ENCODE measurements around the gene SH3BP5. TPM values are rescaled to one million over a fixed set of nuclear protein-coding genes. Genes with fewer than 3 reads are reported as not detected.
A peak's percentile ranks its signal among the peaks of the same experiment; 100 is the strongest.

The SH3BP5 gene, protein sequence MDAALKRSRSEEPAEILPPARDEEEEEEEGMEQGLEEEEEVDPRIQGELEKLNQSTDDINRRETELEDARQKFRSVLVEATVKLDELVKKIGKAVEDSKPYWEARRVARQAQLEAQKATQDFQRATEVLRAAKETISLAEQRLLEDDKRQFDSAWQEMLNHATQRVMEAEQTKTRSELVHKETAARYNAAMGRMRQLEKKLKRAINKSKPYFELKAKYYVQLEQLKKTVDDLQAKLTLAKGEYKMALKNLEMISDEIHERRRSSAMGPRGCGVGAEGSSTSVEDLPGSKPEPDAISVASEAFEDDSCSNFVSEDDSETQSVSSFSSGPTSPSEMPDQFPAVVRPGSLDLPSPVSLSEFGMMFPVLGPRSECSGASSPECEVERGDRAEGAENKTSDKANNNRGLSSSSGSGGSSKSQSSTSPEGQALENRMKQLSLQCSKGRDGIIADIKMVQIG
- total RNA-seq, result 100 to 1,000 TPM; 134 to 830 (median 184) TPM
- 1,000 to 10,000 TPM in 1 of 3 donors, 100 to 1,000 TPM in 2; 119 to 1,158 (median 135) TPM for polyA plus RNA-seq
- long read RNA-seq, donor 1, transcript SH3BP5-202 (9 exons, 2,822 nt), result major isoform, 99 of 388 reads
- long read RNA-seq, donor 1, partial matches to known transcripts, result 171 of 388 reads
- long read RNA-seq, donor 1, other reads (novel, unspliced or antisense), result 118 of 388 reads
- long read RNA-seq, donor 2, transcript SH3BP5-202 (9 exons, 2,822 nt), result major isoform, 43 of 438 reads
- long read RNA-seq, donor 2, partial matches to known transcripts, result 171 of 438 reads
- long read RNA-seq, donor 2, other reads (novel, unspliced or antisense), result 224 of 438 reads
- long read RNA-seq, donor 3, transcript SH3BP5-202 (9 exons, 2,822 nt), result major isoform, 28 of 251 reads
- long read RNA-seq, donor 3, partial matches to known transcripts, result 117 of 251 reads
- long read RNA-seq, donor 3, other reads (novel, unspliced or antisense), result 106 of 251 reads
- long read RNA-seq, donor 4, transcript SH3BP5-202 (9 exons, 2,822 nt), result major isoform, 93 of 117 reads
- long read RNA-seq, donor 4, partial matches to known transcripts, result 4 of 117 reads
- long read RNA-seq, donor 4, other reads (novel, unspliced or antisense), result 20 of 117 reads
- long read RNA-seq, donor 5, transcript SH3BP5-202 (9 exons, 2,822 nt), result major isoform, 261 of 316 reads
- long read RNA-seq, donor 5, partial matches to known transcripts, result 7 of 316 reads
- long read RNA-seq, donor 5, other reads (novel, unspliced or antisense), result 48 of 316 reads
- long read RNA-seq, donor 6, transcript SH3BP5-202 (9 exons, 2,822 nt), result major isoform, 24 of 46 reads
- long read RNA-seq, donor 6, partial matches to known transcripts, result 8 of 46 reads
- long read RNA-seq, donor 6, other reads (novel, unspliced or antisense), result 14 of 46 reads
- long read RNA-seq, donor 7, transcript SH3BP5-202 (9 exons, 2,822 nt), result major isoform, 46 of 189 reads
- long read RNA-seq, donor 7, partial matches to known transcripts, result 97 of 189 reads
- long read RNA-seq, donor 7, other reads (novel, unspliced or antisense), result 46 of 189 reads
- long read RNA-seq, donor 8, transcript SH3BP5-202 (9 exons, 2,822 nt), result major isoform, 95 of 608 reads
- long read RNA-seq, donor 8, partial matches to known transcripts, result 242 of 608 reads
- long read RNA-seq, donor 8, other reads (novel, unspliced or antisense), result 271 of 608 reads
- long read RNA-seq, donor 9, transcript SH3BP5-202 (9 exons, 2,822 nt), result major isoform, 26 of 179 reads
- long read RNA-seq, donor 9, partial matches to known transcripts, result 85 of 179 reads
- long read RNA-seq, donor 9, other reads (novel, unspliced or antisense), result 68 of 179 reads
- long read RNA-seq, donor 10, transcript SH3BP5-202 (9 exons, 2,822 nt), result major isoform, 28 of 143 reads
- long read RNA-seq, donor 10, partial matches to known transcripts, result 89 of 143 reads
- long read RNA-seq, donor 10, other reads (novel, unspliced or antisense), result 26 of 143 reads

GRCh38 chr3:15332405-15333098, at the start of gene SH3BP5:
SH3BP5 (minus strand) TSS chr3:15332586; CDS start chr3:15332408, 178 bp downstream.
- Histone ChIP-seq H3K27me3 (no peaks in the 10 kb centered on the region), H3K9me3 (replicated peaks in 1 of 3) (no peaks in the 10 kb centered on the region), H3K27ac (peak within 1 kb of the TSS; percentile 82 to 100 (median 98)), H3K36me3 (replicated peaks in 1 of 2) (peaks cover 0 to 18% of the 10 kb centered on the region in 2 donors), H3K4me1 (replicated peaks in 1 of 2) (peaks cover 38 to 54% of the 10 kb centered on the region in 2 donors), H3K4me3 (peak within 1 kb of the TSS; percentile 35 to 90 (median 76))
- intact Hi-C loops (cut with DNase I), result loop anchor here (5.0 kb wide), 1 partner anchor 65 kb away; no protein-coding TSS in a partner anchor
- DNase-seq, result peak; percentile 86 to 92 (median 90)
- peak; percentile 93 to 94 for TF ChIP-seq POLR2A (IDR thresholded peaks at IDR 0.05)
- TF ChIP-seq CTCF (IDR thresholded peaks at IDR 0.05), result peak; percentile 22 to 92 (median 62)
- WGBS, 4 donors, result 7 to 38% (median 22%) methylated on average over 17 to 66 of the region's 66 CpGs

DNA sequence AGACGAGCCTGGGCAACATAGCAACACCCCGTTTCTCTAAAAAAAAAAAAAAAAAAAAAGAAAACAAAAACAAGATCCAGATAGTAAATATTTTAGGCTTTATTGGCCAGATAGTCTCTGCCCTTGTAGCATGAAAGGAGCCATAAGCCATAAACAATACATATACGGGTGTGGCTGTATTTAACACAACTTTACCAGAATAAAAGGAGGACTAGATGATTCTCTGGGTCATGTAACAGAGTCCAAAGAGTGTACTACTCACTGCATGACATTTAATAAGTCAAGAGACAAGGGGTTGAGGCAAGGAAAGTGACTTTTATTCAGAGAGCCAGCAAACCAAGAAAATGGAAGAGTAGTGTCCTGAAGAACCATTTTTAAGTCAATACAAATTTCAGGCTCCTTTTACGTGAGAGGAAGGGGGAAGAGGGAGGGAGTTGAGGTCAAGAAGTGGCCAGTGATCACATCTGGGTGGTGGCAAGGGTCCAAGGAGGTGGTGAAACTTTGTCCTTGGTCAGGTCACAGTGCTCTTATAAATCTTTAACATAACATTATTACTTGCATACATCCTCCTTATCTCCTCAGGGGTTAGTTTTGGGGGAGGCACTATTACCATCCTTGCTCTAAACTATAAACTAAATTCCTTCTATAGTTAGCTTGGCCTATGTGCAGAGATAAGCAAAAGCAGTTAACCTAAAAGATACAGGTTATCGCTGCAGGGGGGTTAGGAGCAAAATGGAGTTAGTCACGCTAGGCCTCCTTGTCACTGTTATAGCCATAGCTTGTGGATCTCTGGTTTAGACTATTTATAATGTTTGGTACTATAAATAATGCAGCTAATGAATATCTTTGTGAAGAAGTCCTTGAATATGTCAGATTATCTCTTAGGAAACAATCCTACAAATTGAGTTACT, 48.8 kb upstream of the SH3BP5 start:
- intact Hi-C loops (cut with DNase I), result loop anchor here in 1 of 2 donors (10.0 kb wide), 1 partner anchor 116 kb away; no protein-coding TSS in a partner anchor
- Histone ChIP-seq H3K4me1 (replicated peaks in 1 of 2) (peaks cover 29 to 36% of the 10 kb centered on the region in 2 donors), H3K36me3 (replicated peaks in 1 of 2) (no peaks in the 10 kb centered on the region), H3K4me3 (no peak overlapping the region), H3K27me3 (no peaks in the 10 kb centered on the region), H3K9me3 (replicated peaks in 1 of 3) (peaks cover 0 to under 1% (median 0%) of the 10 kb centered on the region in 3 donors), H3K27ac (peak overlapping the region in 1 of 5 donors; percentile 6)
- peak in 6 of 7 donors; percentile 50 to 69 (median 60) for DNase-seq
- WGBS, 4 donors, result 52 to 62% (median 59%) methylated on average over 6 of the region's 6 CpGs
- no peak for TF ChIP-seq CTCF (IDR thresholded peaks at IDR 0.05)
- no peak for TF ChIP-seq POLR2A (IDR thresholded peaks at IDR 0.05)

Measured in adrenal gland (tissue), 19 donors.